Measurements from ENCODE around the gene KIF26B. TPM values are rescaled to one million over a fixed set of nuclear protein-coding genes. Genes with fewer than 3 reads are reported as not detected.

Gene KIF26B
- polyA plus RNA-seq, 2 of the 4 experiments (the other 2 are of a cell fraction): 0.01 to 0.04 TPM

DNA sequence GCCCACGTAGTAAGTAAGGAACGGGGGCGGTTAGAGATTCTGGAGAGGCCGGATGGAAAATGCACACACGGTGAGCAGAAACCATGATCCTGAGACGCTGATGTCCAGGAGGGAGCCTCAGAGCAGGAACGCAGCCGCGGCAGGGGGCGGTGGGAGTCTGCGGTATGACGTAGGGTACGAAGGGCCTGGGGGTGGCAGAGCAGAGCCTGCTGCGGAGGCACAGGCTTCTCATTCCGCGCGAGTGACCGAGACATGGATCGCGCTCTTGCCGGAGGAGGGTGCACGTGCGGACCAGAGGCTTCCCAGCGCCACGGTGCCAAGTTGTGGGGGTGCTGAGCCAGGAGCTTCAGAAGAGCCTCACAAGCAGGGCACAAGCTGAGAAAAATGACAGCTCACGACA lies 176.2 kb downstream of the KIF26B start:
- ATAC-seq (no peak), FAIRE-seq (no peak), DNase-seq (ENCODE audit: low read depth in 1 of 2, low spot score in 1 of 2) (no peak)
- ChIA-PET POLR2A (no interaction called here), CTCF (no interaction called here)
- H3K4me1 ChIP-seq: no peaks in the 10 kb centered on the region
- TF ChIP-seq ZSCAN20 (CRISPR knock-in tag; IDR thresholded peaks at IDR 0.05) (no peak), HOXA7 (CRISPR knock-in tag; IDR thresholded peaks at IDR 0.05) (no peak), ESRRA (IDR thresholded peaks at IDR 0.05; ENCODE audit: borderline replicate concordance, low read length) (no peak), POLR2AphosphoS2 (conservative IDR thresholded peaks at IDR 0.05; ENCODE audit: low read length) (no peak), SMC3 (IDR thresholded peaks at IDR 0.05) (no peak), ZC3H11A (IDR thresholded peaks at IDR 0.05) (no peak), NR3C1 (IDR thresholded peaks at IDR 0.05) (no peak), TP53 (CRISPR knock-in tag; IDR thresholded peaks at IDR 0.05) (no peak), TFCP2L1 (CRISPR knock-in tag; IDR thresholded peaks at IDR 0.05) (no peak)
- TF ChIP-seq, protein P1, sequence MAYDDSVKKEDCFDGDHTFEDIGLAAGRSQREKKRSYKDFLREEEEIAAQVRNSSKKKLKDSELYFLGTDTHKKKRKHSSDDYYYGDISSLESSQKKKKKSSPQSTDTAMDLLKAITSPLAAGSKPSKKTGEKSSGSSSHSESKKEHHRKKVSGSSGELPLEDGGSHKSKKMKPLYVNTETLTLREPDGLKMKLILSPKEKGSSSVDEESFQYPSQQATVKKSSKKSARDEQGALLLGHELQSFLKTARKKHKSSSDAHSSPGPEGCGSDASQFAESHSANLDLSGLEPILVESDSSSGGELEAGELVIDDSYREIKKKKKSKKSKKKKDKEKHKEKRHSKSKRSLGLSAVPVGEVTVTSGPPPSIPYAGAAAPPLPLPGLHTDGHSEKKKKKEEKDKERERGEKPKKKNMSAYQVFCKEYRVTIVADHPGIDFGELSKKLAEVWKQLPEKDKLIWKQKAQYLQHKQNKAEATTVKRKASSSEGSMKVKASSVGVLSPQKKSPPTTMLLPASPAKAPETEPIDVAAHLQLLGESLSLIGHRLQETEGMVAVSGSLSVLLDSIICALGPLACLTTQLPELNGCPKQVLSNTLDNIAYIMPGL (CRISPR knock-in tag; IDR thresholded peaks at IDR 0.05; ENCODE audit: borderline replicate concordance): no peak
- TF ChIP-seq, protein P2, sequence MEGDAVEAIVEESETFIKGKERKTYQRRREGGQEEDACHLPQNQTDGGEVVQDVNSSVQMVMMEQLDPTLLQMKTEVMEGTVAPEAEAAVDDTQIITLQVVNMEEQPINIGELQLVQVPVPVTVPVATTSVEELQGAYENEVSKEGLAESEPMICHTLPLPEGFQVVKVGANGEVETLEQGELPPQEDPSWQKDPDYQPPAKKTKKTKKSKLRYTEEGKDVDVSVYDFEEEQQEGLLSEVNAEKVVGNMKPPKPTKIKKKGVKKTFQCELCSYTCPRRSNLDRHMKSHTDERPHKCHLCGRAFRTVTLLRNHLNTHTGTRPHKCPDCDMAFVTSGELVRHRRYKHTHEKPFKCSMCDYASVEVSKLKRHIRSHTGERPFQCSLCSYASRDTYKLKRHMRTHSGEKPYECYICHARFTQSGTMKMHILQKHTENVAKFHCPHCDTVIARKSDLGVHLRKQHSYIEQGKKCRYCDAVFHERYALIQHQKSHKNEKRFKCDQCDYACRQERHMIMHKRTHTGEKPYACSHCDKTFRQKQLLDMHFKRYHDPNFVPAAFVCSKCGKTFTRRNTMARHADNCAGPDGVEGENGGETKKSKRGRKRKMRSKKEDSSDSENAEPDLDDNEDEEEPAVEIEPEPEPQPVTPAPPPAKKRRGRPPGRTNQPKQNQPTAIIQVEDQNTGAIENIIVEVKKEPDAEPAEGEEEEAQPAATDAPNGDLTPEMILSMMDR (IDR thresholded peaks at IDR 0.05): no peak
- TF ChIP-seq, protein P3, sequence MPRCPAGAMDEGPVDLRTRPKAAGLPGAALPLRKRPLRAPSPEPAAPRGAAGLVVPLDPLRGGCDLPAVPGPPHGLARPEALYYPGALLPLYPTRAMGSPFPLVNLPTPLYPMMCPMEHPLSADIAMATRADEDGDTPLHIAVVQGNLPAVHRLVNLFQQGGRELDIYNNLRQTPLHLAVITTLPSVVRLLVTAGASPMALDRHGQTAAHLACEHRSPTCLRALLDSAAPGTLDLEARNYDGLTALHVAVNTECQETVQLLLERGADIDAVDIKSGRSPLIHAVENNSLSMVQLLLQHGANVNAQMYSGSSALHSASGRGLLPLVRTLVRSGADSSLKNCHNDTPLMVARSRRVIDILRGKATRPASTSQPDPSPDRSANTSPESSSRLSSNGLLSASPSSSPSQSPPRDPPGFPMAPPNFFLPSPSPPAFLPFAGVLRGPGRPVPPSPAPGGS (IDR thresholded peaks at IDR 0.05): no peak
- TF ChIP-seq, protein P4, sequence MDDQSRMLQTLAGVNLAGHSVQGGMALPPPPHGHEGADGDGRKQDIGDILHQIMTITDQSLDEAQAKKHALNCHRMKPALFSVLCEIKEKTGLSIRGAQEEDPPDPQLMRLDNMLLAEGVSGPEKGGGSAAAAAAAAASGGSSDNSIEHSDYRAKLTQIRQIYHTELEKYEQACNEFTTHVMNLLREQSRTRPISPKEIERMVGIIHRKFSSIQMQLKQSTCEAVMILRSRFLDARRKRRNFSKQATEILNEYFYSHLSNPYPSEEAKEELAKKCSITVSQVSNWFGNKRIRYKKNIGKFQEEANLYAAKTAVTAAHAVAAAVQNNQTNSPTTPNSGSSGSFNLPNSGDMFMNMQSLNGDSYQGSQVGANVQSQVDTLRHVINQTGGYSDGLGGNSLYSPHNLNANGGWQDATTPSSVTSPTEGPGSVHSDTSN (IDR thresholded peaks at IDR 0.05): no peak
- H3K27ac ChIP-seq: no peak overlapping the region
- 87% methylated on average over 26 of the region's 26 CpGs for WGBS (ENCODE audit: missing lambda C conversion rate)
- H3K9me3 ChIP-seq: no peaks in the 10 kb centered on the region
- no peak overlapping the region for H3K4me3 ChIP-seq
- no peak overlapping the region for H3K4me2 ChIP-seq

DNA sequence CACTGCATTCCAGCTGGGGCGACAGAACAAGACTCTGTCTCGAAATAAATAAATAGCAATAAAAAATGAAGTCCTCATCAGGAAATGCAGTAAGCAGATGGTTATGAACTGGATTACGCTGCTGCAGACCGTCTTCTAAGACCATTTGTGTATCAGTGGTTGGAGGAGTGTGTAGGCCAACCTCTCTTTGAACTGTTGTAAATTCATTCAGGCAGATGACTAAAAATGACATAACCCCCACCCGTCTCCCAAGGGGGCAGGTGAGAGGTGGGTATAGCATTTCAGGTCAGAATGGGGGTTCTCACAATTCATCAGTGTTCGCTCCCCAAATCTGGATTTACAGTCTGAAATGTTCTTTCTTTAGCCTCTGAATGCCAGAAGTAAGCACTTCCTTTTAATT lies 177.3 kb downstream of the KIF26B start:
- 49% methylated on average over 6 of the region's 6 CpGs for WGBS (ENCODE audit: missing lambda C conversion rate)
- TF ChIP-seq, protein P5, sequence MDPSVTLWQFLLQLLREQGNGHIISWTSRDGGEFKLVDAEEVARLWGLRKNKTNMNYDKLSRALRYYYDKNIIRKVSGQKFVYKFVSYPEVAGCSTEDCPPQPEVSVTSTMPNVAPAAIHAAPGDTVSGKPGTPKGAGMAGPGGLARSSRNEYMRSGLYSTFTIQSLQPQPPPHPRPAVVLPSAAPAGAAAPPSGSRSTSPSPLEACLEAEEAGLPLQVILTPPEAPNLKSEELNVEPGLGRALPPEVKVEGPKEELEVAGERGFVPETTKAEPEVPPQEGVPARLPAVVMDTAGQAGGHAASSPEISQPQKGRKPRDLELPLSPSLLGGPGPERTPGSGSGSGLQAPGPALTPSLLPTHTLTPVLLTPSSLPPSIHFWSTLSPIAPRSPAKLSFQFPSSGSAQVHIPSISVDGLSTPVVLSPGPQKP (IDR thresholded peaks at IDR 0.05; ENCODE audit: low read depth, low read length): no peak
- TF ChIP-seq BHLHE40 (IDR thresholded peaks at IDR 0.05; ENCODE audit: low read depth, low read length) (no peak), ZNF302 (CRISPR knock-in tag; IDR thresholded peaks at IDR 0.05) (no peak), POLR2A (IDR thresholded peaks at IDR 0.05; ENCODE audit: low read length) (no peak), HOXB13 (CRISPR knock-in tag; IDR thresholded peaks at IDR 0.05; ENCODE audit: low read depth) (no peak), EHMT2 (IDR thresholded peaks at IDR 0.05; ENCODE audit: low read depth) (no peak), NPAS2 (CRISPR knock-in tag; IDR thresholded peaks at IDR 0.05; ENCODE audit: borderline replicate concordance) (no peak), RAD21 (conservative IDR thresholded peaks at IDR 0.05 in 1 of 2, IDR thresholded peaks at IDR 0.05 in 1 of 2) (no peak), CHD4 (IDR thresholded peaks at IDR 0.05; ENCODE audit: borderline replicate concordance) (no peak)
- TF ChIP-seq, protein P6, sequence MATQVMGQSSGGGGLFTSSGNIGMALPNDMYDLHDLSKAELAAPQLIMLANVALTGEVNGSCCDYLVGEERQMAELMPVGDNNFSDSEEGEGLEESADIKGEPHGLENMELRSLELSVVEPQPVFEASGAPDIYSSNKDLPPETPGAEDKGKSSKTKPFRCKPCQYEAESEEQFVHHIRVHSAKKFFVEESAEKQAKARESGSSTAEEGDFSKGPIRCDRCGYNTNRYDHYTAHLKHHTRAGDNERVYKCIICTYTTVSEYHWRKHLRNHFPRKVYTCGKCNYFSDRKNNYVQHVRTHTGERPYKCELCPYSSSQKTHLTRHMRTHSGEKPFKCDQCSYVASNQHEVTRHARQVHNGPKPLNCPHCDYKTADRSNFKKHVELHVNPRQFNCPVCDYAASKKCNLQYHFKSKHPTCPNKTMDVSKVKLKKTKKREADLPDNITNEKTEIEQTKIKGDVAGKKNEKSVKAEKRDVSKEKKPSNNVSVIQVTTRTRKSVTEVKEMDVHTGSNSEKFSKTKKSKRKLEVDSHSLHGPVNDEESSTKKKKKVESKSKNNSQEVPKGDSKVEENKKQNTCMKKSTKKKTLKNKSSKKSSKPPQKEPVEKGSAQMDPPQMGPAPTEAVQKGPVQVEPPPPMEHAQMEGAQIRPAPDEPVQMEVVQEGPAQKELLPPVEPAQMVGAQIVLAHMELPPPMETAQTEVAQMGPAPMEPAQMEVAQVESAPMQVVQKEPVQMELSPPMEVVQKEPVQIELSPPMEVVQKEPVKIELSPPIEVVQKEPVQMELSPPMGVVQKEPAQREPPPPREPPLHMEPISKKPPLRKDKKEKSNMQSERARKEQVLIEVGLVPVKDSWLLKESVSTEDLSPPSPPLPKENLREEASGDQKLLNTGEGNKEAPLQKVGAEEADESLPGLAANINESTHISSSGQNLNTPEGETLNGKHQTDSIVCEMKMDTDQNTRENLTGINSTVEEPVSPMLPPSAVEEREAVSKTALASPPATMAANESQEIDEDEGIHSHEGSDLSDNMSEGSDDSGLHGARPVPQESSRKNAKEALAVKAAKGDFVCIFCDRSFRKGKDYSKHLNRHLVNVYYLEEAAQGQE (IDR thresholded peaks at IDR 0.05): no peak
- TF ChIP-seq, protein P2 (IDR thresholded peaks at IDR 0.05): no peak
- TF ChIP-seq, protein P7, sequence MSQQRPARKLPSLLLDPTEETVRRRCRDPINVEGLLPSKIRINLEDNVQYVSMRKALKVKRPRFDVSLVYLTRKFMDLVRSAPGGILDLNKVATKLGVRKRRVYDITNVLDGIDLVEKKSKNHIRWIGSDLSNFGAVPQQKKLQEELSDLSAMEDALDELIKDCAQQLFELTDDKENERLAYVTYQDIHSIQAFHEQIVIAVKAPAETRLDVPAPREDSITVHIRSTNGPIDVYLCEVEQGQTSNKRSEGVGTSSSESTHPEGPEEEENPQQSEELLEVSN (IDR thresholded peaks at IDR 0.05; ENCODE audit: borderline replicate concordance, low read depth): no peak

More for the DNA sequence above, 177.3 kb downstream of the KIF26B start:
- ChIA-PET CTCF (no interaction called here), POLR2A (no interaction called here)
- DNase-seq (ENCODE audit: low read depth in 1 of 2, low spot score in 1 of 2) (no peak), FAIRE-seq (no peak), ATAC-seq (no peak)
- H3K27ac ChIP-seq: no peak overlapping the region
- no peak overlapping the region for H3K4me3 ChIP-seq
- H3K4me1 ChIP-seq: no peaks in the 10 kb centered on the region
- no peaks in the 10 kb centered on the region for H3K9me3 ChIP-seq
- H3K4me2 ChIP-seq: no peak overlapping the region

Measured in A549 (cell line).